Superior temporal gyrus (tissue), 1 donor: ENCODE data around the gene SUPT3H.
"Not testable (repeated sequence)": the region's sequence is repeated elsewhere in the genome, so short reads cannot be mapped to it uniquely, and the experiment has no call there.

Experiments
- DNase-seq: peaks from one replicate; pipeline ENCODE4 v3.0.0-alpha.2; 2016; ENCODE audit errors: extremely low spot score

The SUPT3H gene

DNA sequence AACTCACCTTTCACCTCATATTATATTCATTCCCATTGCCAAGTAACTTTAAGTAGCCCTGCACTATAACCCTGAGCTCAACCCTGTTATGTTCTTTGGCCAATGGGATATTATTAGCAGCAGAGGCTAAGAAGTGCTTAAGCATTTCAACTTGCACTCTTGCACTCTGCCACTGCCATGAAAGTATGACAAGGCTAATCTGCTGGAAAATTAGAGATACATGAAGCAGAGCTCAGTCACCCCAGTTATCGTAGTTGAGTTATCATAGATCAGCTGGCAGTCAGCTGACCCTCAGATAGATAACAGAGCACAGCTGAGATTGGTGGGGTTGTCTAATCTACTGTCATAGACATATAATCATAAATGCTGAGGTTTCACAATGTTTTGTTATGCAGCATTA is 259.0 kb downstream of the SUPT3H start:
- DNase-seq = no peak

DNA sequence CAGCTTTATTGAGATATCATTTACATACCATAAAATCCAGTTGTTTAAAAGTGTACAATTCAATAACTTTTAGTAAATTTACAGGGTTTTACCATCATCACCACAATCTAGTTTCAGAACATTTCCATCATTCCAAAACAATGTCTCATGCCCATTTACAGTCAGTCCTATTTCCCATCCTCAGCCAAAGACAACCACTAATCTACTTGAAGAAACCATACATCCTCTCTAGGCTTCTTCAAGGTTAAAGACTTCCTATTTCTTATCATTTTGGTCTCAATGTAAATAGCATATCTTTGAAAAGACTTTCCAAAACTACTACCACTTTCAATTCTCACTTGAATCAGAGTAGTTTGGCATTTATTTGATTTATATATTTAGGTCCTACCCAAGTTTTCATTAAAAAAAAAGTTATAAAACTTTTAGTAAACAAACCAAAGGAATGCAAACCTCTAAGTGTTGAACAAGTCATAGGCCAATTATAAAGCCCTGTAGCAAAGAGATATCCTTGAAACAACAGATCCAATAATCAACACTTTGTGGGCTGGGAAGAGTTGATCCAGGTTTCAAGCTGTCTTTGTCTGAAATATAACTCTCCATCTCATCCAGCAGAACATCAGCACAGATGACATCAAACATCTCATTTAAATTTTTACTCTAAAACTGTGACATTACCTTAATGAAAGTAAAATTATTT is 260.9 kb downstream of the SUPT3H start:
- DNase-seq = no peak

DNA sequence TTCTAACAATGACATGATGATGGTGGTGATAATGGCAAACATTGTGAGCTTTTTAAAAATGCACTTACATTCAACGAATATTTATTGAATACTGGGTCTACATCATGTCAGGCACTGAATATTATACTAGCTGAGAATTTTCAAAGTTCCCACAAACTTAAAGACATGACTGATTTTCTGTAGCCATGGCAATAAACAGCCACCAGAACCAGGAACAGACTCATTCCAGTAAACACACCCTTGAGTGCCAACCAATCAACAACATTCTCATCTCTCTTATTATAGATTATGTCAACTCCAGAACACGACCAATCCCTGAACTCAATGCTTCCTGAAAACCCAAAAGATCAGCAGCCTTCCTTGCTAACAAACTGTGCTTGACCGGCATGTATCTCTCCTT is 262.0 kb downstream of the SUPT3H start:
- no peak for DNase-seq

DNA sequence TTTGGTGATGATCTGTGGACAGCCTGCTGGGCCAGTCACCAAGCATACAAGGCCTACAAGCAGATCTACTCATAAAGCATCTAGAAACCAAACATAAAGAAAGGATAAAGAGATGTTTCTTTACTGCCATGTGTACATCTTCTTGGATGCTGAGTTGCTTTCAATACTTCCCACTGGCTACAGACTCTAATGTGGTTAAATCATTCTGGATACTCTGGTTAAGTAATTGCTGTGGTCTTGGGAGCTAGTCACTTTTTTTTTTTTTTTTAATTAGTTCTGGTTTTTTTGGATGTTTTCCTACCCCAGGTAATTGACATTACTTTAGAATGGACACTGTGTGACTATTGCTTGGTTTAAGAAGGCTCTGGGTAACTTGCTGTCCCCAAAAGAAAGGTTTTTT is 265.0 kb downstream of the SUPT3H start:
- no peak for DNase-seq

DNA sequence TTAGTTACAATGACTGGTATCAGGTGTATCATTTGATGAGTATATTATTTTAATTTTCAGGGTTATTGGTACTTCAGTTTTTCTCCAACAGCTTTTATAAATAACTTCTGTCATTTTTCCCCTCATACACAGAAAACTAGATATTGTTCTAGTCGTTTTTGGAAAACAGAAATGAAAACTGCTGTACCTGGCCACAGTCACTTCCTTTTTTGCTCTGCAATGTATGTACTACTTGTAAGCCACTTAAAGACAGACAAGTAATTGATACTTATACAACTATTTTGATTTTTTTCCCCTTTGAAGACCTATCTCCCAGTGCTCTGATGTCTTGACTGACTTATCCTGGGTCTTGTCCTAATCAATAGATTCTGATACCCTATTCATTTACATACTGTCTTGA is 268.2 kb downstream of the SUPT3H start:
- no peak for DNase-seq

DNA sequence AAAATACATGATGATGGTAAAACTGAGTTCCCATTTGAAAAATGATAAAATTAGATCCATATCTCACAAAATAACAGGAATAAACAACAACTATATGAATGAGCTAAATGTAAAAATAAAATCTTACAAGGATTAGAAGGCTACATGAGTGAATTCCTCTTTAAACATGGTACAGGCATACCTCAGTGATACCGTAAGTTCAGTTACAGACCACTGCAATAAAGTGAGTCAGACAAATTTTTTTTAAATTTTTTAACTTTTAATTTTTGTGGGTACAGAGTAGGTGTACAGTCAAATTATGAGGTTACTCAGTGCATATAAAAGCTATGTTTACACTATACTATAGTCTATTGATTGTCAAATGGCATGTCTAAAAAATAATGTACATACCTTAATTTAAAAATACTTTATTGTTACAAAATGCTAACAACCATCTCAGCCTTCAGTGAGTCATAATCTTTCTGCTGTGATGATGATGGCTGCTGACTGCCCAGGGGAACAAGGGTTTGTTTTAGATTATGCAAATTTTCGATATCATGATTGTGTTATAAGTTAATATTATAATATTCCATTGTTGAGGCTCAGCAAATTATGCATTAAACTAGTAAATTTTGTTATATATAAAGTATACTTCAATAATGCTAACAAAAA is 272.4 kb downstream of the SUPT3H start:
- DNase-seq = no peak

DNA sequence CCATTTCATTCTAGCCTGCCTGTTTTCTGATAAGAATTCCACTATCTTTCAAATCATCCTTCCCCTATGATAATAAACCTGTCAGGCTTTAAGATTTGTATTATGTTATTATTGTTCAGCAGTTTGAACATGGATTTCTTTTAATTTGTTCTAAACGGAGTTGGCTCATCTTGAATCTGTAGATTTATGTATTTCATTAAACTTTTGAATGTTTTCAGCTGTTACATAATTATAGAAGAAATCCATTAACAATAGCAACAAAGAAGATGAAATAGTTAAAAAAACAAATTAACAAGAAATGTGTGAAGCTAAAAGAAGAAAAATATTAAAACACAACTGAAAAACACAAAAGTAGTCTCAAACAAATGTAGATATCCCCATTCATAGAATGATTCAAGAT is 273.3 kb downstream of the SUPT3H start:
- DNase-seq = no peak

DNA sequence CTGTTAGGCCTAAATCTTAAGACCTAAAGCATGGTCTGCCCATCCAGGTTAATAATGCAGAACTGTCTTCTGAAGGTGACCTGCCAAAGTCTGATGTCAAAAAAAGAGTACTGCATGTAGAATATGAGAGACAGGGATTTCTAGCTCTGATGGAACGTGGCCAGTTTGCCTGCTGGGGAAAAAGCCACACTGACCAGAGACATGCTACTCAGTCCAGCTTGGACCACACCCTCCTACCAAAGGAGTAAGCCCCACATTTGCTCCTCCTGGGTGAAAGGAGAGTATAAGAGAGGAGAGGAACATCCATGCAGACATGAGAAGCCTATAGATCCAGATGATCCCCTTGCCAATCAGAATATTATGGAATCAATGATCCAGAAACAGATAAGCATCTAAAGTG is 279.5 kb downstream of the SUPT3H start:
- no peak for DNase-seq

DNA sequence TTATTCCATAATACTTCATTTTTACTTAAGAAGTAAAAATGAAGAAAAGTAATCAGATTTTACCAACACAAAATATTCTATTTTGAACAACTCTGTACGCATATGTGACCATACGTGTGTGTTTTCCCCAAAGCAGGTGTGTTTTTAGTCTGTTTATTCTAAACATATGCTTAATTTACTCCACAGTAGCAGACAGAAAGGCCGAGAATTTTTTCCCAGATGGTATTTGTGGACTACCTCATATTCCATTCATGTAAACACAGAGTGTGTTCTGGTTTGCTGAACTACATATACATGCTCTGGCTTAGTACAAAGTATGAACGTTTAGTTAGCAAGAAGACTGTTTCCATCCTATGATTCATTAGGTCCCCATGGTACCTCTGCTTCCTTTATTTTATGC is 282.9 kb downstream of the SUPT3H start:
- DNase-seq = no peak

DNA sequence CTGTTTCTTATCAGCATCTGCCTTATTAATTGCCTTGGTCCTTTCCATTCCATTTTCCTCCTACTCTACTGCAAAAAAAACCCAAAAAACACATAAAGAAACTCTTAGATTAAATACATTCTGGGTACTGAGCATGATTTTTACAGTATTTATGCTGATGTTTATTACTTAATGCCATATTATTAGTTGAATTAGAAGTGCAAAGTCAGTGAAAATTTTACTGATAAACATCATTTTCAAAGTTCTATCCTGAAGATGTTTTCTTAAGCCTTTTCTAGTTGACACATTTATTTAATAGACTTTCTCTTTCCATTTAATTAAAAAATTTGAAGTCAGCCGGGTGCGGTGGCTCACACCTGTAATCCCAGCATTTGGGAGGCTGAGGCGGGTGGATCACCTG is 285.6 kb downstream of the SUPT3H start:
- no peak for DNase-seq

DNA sequence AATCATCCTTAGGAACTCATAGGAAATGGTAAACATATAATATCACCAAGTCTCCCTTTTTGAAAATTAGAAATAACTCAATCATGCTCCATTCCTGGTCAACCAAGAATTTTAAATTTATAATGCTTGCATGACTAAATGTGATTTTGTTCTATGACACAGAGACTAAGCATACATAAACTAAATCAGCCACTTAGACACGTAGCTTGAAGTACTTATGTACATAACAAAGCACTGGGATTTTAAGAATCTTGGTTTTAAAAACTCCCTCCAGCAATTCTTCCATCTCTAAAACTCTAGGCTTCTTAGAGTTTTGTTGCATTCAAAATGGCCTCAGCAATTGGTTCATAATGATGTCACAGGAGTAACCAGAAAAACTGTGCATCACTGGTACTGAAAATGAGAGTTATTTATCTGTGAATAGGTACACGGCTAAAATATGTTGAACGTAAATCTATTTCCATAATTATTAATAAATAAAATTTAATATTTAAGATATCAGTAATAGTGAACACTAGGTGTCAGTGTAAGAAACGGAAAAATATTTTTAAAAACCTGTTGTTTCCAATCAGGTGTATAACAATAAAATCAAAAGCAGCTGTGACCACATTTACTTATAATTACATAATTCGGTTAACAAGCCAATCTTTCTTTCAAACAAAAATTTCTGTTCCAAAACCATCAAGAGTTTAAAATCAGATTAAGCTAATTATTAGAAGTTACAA is 291.2 kb downstream of the SUPT3H start:
- no peak for DNase-seq

DNA sequence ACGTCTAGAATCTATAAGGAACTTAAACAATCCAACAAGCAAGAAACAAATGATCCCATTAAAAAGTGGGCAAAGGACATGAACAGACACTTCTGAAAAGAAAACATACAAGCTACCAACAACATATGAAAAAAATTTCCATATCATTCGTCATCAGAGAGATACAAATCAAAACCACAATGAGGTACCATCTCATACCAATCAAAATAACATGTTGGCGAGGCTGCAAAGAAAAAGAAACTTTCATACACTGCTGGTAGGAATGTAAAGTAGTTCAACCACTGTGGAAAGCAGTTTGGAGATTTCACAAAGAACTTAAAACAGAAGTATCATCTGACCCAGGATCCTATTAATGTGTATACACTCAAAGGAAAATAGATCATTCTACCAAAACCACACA is 293.5 kb downstream of the SUPT3H start:
- DNase-seq = no peak

DNA sequence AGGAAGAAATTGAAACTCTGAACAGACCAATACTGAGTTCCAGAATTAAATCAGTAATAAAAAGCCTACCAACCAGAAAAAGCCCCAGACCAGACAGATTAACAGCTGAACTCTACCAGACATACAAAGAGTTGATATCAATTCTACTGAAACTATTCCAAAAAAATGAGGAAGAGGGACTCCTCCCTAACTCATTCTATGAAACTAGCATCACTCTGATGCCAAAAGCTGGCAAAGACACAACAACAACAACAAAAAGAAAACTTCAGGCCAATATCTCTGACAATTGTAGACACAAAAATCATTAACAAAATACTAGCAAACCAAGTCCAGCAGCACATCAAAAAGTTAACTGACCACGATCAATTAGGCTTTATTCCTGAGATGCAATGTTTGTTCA is 295.6 kb downstream of the SUPT3H start:
- no peak for DNase-seq

DNA sequence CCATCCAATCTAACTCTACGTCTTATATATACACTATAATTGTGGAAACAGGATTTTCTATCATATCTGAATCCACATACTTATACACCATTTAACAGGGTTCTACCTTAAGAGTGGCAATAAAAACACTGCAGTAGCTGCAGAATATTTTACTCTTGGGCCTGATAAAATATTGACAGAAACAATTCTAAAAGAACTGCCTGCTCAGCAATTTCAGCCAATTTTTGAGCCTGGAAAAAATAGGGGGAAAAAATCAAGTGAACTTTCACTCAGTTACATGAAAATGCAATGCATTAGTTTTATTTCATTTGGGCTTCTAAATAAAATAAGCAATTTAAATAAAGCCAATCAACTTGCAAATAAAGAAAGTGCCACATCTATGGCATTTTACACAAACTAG is 296.1 kb downstream of the SUPT3H start:
- DNase-seq = no peak

DNA sequence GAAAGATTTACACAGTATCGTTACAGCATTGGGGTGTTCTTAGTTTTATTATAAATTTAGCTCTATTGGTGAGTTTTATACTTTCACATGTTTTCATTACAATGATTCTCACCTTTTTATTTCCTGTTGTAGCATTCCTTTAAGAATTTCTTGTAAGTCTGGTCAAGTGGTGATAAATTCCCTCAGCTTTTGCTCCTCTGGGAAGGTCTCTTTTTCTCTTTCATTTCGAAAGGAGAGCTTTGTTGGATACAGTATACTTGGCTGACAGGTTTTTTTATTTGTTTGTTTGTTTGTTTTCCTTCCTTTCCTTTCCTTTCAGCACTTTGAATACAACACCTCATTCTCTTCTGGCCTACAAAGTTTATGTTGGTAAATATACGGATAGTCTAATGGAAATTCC is 299.3 kb downstream of the SUPT3H start:
- no peak for DNase-seq

DNA sequence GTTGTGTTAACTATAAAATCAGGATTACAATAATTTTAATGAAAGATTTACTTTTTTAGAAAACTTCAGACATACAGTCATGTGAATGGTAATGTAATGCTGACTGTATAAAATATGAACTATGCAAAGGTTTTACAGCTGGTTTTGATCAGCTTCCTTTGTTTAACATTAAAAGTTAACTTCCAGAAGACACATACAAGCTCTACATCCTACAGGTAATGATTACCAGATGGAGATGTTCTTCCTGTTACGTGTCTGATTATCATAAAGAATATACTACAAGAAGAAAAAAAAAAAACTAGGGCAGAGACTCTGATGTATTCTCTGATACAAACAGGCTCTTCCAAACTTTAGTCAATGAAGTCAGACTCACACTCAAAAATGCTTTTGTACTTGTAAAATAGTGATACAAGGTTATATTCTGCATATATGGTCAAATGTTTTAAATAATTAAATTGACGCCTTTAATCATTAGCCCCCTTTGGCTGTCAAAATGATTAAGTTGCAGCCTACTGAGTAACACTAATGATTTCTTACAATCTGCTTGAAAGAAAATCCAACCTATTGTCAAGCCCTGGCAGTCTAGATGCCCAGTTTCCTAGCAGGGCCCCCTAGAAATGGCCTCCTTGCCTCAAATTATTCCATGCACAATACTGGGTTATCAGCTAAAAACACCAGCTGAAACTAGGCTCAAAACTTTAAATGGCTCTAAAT is 301.4 kb downstream of the SUPT3H start:
- DNase-seq = no peak

DNA sequence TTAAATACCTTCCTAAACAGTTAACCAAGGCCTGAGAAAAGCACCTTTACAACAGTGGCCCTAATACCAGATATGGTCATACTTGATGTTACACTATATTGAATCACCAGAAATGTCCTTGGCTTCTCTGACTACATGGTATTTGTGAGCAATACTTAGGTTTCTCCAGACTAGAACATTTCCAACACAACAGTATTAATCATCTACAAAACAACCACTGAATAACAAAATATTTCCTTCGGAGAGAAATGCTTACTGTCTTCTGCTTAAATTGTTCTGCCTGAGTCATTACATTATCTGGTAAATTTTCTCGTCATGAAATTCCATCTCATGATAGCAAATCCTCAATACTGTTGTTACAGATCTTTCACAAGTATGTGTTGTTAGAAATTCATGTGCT is 302.5 kb downstream of the SUPT3H start:
- DNase-seq = no peak

DNA sequence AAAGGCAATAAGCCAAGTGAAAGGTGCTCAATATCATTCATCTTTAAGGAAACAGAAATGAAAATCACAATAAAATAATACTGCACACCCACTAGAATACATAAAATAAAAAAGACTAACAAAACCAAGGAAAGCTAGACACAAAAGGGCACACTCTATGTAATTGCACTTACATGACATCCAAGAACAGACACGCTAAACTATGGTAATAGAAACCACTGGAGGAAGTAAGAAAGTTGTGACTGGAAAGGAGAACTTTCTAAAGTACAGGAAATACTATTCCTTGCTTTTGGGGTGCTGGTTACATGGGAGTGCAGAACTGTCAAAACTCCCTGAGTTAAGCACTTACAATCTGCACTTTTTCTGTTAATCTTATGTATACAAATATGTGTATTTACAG is 303.3 kb downstream of the SUPT3H start:
- no peak for DNase-seq

DNA sequence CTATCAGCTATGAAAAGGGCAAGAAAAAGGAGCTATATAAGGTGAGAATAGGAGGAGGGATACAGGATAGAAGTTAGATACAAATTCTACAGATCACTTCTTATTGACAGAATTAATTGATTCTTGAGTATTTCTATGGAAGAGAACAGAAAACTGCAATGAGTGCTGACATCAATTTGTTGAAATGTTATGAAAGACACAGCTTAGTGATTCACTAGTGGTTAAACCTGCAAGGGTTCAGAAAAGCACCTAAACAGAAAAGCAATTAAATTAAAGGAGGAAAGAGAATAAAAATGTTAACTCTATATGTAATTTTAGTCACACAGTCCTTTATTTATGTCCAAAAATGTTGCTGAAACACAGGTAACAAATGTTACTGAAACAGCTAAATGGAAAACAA is 304.0 kb downstream of the SUPT3H start:
- no peak for DNase-seq

DNA sequence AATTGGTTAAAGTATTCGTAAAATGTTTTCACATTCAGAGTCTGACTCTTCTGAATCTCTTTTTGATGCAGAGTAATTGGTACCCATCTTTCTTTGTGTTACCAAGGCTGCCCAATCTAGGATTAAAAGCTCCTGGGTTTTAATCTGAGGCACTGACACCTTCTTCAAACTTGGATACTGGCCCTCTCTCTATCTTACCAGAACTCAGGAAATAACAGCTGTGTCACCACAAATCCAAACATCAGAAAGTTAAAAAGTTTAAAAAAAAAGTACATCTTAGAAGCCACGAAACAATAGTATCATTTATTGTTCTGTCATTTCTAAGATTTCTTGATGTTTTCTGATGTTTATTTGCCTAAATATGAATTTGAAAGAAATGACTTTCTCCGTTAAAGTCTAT is 305.1 kb downstream of the SUPT3H start:
- DNase-seq = no peak

DNA sequence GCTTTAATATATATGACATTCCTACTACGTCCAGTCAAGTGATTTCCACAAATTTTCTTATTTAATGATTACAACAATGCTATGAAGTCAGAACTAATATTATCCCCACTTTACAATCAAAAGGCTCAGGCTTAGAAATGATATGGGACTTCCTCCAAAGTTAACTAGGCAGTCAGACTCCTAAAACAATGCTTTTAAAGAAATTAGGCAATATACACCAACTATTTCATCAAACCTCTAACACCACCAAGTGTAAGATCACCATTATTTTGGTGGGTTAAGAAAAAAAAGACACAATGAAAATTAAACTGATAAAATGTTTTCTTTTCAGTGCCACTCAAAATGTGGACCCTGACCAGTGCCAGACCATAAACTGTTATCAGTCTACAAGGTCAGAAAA is 305.7 kb downstream of the SUPT3H start:
- no peak for DNase-seq

DNA sequence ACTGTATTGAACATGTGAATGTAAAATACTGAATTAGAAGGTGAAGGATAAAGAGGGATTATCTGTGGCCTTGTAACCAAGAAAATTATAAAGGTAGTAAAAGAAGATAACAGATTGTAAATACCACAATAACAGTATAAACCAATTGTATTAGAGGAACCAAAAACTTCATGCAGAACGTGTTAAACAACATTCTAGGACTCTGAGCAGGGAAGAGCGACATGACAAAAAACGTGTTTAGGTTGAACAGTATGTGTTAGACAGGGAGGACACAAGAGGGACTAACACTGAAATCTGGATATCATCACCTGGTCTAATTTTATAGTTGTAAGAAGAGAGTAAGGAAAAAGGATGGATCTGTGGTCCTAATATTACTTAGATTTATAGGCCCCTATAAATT is 308.6 kb downstream of the SUPT3H start:
- no peak for DNase-seq

DNA sequence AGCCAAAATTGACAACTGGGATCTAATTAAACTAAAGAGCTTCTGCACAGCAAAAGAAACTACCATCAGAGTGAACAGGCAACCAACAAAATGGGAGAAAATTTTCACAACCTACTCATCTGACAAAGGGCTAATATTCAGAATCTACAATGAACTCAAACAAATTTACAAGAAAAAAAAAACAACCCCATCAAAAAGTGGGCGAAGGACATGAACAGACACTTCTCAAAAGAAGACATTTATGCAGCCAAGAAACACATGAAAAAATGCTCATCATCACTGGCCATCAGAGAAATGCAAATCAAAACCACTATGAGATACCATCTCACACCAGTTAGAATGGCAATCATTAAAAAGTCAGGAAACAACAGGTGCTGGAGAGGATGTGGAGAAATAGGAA is 310.3 kb downstream of the SUPT3H start:
- not testable (repeated sequence) for DNase-seq
